Hematopoietic multipotent progenitor cell treated with erythropoietin and hydrocortisone succinate and interleukin-3 and kit ligand, for 15 days (in vitro differentiated cells): ENCODE measurements around the gene SLC9C2.
"Not testable (repeated sequence)": the region's sequence is repeated elsewhere in the genome, so short reads cannot be mapped to it uniquely, and the experiment has no call there.

Source experiments
- DNase-seq: peaks from one replicate; pipeline ENCODE4 v3.0.0-alpha.2; 2015; ENCODE audit warnings: low spot score

Gene SLC9C2

GRCh38 chr1:173485401-173485800, 117.5 kb downstream of the SLC9C2 start:
- DNase-seq = no peak

DNA sequence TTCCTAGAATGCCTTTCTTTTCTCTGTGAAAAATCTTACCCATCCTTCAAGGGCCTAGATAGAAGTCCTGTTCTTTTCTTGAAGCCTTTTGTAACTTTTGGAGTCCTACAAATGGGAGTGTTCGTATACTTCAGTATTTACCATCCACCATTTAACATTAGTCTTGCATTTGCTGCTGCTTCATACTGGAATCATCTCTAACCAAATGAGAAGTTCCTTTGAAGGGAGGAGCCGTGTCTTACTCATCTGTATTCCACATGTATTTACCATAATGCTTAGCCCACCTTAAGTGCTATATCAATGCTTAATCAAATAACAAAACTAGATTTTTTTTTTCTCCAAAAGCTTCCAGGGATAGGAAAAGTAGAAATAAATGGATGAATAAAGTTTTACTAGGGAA, 118.6 kb downstream of the SLC9C2 start:
- DNase-seq = no peak

GRCh38 chr1:173482683-173483082, 120.2 kb downstream of the SLC9C2 start:
- no peak for DNase-seq

- no peak for DNase-seq
These were observed 121.6 kb downstream of the SLC9C2 start for GRCh38 chr1:173481195-173481772.

DNA sequence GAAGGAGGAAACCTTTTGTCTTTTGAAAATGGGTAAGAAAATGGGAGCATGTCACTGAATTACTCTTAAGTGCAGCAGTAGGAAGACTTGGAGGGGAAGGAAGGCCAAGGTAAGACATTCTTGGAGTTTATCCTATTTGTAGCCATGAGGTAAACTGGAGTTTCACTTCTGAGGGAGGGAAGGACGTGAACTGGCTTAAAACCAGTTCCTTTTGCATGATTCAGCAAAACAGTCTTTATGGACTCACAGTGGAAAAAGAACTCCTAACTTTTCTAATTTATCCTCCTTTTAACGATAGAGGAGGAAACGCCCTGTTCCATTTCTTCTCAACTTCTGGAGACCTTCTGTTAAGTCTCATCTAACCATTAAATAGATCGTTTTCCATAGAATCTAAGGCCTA, 123.2 kb downstream of the SLC9C2 start:
- peak; percentile 25 for DNase-seq

DNA sequence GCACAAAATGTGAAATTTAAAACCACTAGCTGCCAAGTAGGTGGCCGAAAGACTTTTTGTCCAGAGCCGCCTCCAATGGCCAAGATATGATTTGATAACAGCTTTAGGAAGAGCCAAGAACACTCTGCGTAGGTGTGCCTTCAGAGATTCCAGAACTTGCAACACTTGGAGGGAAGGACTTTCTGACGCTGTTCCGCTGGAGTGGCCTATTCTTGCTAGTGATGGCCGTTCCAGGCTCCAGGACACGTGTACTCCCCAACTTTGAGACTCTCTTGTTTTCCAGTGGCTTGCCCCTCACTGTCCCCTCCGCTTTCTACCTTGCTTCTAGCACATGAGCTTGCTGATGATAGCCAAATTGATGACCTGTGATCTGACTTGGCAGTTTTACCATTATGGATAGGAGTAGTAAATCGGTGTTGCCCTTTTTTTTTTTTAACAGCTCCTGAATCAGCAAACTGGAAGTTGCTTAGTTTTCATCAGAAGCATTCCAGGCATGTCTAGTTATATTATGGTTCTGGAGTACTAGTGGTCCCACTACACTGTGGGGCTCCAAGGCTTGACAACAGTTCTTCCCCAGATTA, 124.7 kb downstream of the SLC9C2 start:
- peak; percentile 37 for DNase-seq

- DNase-seq = peak; percentile 44
These were observed 125.4 kb downstream of the SLC9C2 start, which contains the start of gene PRDX6 for GRCh38 chr1:173477286-173478093. PRDX6 (plus strand) TSS chr1:173477335; CDS start chr1:173477398, 63 bp downstream.

DNA sequence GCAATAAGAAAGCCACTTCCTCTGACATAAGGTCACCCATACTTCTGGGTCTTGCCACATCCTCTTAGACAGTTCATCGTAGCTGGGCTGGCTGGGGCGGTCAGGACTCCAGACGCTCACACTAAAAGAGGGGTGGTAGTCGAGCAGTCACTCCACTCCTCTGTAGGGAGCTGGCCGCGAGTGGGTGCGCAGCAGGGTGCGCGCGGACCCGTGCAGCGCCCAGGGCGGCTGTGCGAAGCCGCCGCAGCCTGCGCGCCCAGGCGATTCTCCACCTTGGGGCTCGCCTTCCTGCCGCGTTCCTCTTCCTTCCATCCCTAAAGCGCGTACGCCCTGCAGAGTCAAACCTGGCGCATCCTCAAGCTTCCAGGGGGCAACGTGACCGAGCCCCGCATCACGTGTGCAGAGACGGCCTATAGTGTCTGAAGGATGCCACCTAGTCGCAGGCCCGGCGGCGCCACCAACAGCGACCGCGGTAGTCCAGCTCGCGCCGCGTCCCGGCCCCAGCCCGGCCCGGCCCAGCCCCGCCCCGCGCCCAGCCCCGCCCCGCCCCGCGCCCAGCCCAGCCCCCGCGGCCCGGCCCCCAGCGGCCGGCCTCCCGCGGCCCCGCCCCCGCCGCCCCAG, 126.1 kb downstream of the SLC9C2 start:
- DNase-seq = peak; percentile 86

- DNase-seq = no peak
These were observed 126.6 kb downstream of the SLC9C2 start for GRCh38 chr1:173476197-173476664.

DNA sequence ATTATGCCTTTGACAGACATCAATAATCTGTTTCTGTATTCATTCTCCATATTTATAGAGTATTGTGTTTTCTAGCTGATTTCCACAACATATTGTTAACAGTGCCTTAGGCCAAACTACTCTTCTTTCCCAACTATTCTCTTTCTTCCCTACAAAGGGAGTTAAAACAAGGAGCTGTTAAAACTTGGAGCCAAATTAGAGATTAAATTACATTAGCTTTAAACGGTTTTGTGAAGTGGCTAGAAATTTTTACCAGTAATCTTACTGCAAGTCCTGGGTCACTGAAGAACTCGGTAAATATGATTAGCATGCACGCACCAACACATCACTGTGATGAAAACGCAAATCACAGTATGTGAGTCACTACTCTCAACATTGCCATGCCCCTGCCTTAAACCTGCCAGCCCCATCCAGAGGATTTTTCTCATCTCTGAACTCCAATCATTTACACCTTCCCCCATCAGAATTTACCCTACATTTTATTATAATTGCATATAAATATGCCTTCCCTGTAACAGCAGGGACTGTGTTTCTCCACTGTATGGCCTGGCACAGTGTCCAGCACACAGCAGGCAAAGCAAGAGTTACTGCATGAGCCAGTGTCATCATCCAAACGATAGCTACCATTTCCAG, 127.2 kb downstream of the SLC9C2 start:
- peak; percentile 12 for DNase-seq

DNA sequence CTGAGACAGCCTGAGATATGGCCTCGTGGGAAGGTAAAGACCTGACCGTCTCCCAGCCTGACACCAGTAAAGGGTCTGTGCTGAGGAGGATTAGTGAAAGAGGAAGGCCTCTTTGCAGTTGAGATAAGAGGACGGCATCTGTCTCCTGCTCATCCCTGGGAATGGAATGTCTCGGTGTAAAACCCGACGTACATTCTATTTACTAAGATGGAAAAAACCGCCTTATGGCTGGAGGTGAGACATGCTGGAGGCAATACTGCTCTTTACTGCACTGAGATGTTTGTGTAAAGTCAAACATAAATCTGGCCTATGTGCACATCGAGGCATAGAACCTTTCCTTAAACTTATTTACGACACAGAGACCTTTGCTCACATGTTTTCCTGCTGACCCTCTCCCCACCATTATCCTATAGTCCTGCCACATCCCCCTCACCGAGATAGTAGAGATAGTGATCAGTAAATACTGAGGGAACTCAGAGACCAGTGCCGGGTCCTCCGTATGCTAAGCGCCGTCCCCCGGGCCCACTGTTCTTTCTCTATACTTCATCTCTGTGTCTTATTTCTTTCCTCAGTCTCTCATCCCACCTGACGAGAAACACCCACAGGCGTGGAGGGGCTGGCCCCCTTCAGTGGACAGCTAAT, 128.0 kb downstream of the SLC9C2 start:
- DNase-seq = not testable (repeated sequence)

DNA sequence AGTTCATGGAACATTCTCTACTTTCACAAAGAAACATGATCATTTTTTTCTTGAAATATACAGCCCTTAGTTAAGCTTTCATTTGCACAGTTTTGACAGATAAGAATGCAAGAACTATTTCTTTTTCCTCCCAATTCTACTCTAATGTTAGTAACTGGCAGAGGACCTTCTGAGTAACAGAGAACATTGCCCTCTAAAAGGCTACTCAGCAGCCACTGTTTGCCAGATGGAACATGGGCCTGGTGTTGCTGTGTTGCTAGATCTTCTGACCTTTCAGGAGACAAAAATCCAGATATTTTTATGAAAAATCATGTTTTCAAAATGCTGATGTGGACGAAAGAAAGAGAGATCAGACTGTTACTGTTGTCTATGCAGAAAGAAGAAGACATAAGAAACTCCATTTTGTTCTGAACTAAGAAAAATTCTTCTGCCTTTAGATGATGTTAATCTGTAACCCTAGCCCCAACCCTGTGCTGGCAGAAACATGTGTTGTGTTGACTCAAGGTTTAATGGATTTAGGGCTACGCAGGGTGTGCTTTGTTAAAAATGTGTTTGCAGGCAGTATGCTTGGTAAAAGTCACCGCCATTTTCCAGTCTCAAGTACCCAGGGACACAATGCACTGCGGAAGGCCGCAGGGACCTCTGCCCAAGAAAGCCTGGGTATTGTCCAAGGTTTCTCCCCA, 128.6 kb downstream of the SLC9C2 start:
- DNase-seq = no peak

DNA sequence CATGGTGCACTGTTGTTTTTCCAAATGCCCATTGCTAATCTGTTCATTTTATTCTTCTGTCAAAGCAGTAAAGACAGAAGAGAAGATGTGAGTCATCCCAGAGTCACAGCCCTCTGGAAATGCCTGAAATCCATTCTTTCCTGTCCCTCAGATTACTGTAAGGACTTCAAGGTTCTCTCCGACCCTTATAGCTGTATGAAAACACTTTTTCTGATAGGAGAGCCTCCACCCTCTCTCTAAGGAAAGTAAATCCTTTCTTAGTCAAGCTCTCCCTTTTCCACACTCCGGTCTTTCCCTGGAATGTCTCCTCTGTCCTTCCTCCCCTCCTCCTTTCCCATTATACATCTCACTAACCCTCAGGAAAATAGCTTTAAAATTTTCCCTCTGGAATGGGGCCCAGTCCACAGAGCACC, 129.3 kb downstream of the SLC9C2 start:
- DNase-seq = no peak

DNA sequence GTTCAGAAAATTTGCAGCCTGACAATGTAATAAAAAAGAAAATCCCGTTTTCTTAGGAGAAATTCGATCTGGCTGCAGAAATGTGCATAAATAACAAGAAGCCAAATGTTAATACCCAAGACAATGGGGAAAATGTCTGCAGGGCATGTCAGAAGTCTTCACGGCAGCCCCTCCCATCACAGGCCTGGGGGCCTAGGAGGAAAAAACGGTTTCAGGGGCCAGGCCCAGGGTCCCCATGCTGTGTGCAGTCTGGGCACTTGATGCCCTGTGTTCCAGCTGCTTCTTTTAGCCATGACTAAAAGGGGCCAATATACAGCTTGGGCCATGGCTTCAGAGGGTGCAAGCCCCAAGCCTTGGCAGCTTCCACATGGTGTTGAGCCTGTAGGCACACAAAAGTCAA, 132.3 kb downstream of the SLC9C2 start:
- DNase-seq = no peak

- no peak for DNase-seq
These were observed 133.2 kb downstream of the SLC9C2 start for GRCh38 chr1:173469656-173470055.

- no peak for DNase-seq
These were observed 135.4 kb downstream of the SLC9C2 start for GRCh38 chr1:173467426-173467825.

DNA sequence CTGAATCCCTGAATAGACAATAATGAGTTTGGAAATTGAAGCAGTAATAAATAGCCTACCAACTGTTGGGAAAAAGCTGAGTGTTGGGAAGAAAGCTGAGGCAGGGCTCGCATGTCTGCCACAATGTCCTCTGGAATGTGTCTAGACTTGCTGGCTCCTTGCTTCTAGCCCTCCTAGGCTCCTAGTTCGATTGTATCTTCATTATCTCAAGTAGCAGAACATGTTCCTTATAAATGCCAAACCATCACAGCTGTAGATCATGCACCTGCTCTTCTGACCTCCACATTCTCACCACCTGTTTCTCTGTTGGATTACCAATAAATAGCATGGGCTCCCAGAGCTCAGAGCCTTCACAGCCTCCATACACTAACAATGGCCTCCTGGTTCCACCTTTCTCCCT, 138.7 kb downstream of the SLC9C2 start:
- not testable (repeated sequence) for DNase-seq

DNA sequence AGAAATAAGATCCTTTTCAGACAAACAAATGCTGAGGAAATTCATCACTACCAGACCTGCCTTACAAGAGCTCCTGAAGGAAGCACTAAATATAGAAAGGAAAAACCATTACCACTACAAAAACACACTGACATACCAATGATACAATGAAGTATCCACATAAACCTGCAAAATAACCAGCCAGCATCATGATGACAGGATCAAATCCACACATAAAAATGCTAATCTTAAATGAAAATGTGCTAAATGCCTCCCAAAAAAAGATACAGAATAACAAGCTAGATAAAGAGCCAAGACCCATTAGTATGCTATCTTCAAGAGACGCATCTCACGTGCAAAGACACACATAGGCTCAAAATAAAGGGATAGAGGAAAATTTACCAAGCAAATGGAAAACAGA, 140.2 kb downstream of the SLC9C2 start:
- not testable (repeated sequence) for DNase-seq

DNA sequence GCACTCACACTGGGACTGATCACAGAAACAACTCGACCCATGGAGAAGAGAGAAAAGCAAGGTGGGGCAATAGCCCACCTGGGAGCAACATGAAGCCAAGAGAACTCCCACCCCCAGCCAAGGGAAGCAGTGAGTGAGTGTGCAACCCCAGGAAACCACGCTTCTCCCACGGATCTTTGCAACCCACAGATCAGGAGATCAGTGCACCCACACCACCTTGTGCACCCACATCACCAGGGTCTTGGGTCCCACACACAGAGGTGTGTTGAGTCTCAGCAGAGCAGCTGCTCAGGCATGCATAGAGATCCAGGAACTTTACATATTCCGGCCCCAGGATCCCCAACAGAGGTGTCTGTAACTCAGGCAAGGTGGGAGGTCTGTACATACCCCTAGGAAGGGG, 143.0 kb downstream of the SLC9C2 start:
- DNase-seq = no peak

- no peak for DNase-seq
These were observed 147.8 kb downstream of the SLC9C2 start for GRCh38 chr1:173454966-173455524.

DNA sequence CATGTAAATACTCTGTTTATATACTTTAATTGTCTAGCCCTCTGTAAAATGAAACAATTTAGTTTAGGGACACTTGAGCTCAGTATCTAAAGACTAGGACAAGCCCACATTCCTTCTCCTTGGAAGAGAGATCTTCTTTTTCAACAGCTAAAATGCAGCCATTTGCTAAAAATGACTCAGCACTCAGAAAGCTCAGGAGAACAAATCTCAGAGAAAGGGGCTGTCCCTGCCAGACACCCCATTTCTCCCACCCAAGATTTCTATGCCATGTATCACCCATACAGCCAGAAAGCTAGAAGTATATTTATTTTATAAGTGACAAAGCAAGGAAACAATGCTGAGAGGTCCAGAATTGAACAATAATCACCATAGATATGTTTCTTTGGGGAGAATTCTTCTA, 148.9 kb downstream of the SLC9C2 start:
- no peak for DNase-seq
